ENCODE measurements around the gene ADARB1.

GRCh38 chr21:45132841-45133573 is 58.6 kb downstream of the ADARB1 start:
- TF ChIP-seq EZH2 (IDR thresholded peaks at IDR 0.05; ENCODE audit: borderline replicate concordance, low read length) (no peak), CTCF (IDR thresholded peaks at IDR 0.05; ENCODE audit: low read length) (no peak)

All from OCI-LY1 (cell line).